ENCODE results near the gene FMN1. TPM values are rescaled to one million over a fixed set of nuclear protein-coding genes. Genes with fewer than 3 reads are reported as not detected.

FMN1 gene
- polyA plus RNA-seq, 1 experiment = 3.7 TPM

DNA sequence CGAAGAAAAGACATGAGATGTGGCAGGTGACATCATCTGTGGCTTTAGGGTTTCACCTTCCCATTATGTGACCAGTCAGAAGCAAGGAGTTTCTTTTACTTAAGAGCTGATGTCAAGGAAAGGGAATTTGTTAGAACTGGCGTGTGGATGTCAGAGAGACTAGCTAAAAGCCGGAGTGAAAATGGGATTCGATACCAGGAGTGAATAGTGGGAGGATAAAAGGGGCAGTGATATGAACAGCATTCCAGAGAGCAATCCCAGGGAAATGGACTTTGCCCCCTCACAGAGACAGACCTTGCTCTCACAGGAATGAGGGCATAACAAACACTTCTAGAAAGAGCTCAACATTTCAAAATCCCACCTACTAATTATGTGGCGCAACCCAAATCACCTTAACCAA lies 5.9 kb upstream of the FMN1 start:
- Histone ChIP-seq H3K9me3 (ENCODE audit: control insufficient read depth, insufficient read depth, low read length) (no peaks in the 10 kb centered on the region), H3K27ac (ENCODE audit: low read depth, low read length) (no peak overlapping the region), H3K4me3 (ENCODE audit: low read depth, low read length) (no peak overlapping the region), H3K27me3 (ENCODE audit: control insufficient read depth, insufficient read depth, low read length) (peaks cover 23% of the 10 kb centered on the region)
- no peak for TF ChIP-seq CTCF (IDR thresholded peaks at IDR 0.05; ENCODE audit: low read depth, low read length)
- DNase-seq (ENCODE audit: low read depth, low spot score) = no peak
- CTCF ChIA-PET = interaction anchor here (1.1 to 1.3 kb wide), 2 partner anchors 16 to 26 kb away, joined by 3 to 7 read pairs; no protein-coding TSS in a partner anchor
- POLR2A ChIA-PET = no interaction called here

- ChIA-PET CTCF (no interaction called here), POLR2A (no interaction called here)
- Histone ChIP-seq H3K27ac (ENCODE audit: low read depth, low read length) (no peak overlapping the region), H3K27me3 (ENCODE audit: control insufficient read depth, insufficient read depth, low read length) (peaks cover 19% of the 10 kb centered on the region), H3K4me3 (ENCODE audit: low read depth, low read length) (no peak overlapping the region), H3K9me3 (ENCODE audit: control insufficient read depth, insufficient read depth, low read length) (no peaks in the 10 kb centered on the region)
- no peak for TF ChIP-seq CTCF (IDR thresholded peaks at IDR 0.05; ENCODE audit: low read depth, low read length)
- DNase-seq (ENCODE audit: low read depth, low spot score) = no peak
Measured at GRCh38 chr15:33198541-33198940, 4.0 kb upstream of the FMN1 start.

- no peak for TF ChIP-seq CTCF (IDR thresholded peaks at IDR 0.05; ENCODE audit: low read depth, low read length)
- no peak for DNase-seq (ENCODE audit: low read depth, low spot score)
- H3K27ac ChIP-seq (ENCODE audit: low read depth, low read length) = no peak overlapping the region
- CTCF ChIA-PET = no interaction called here
- H3K27me3 ChIP-seq (ENCODE audit: control insufficient read depth, insufficient read depth, low read length) = peaks cover 28% of the 10 kb centered on the region
- no peak overlapping the region for H3K4me3 ChIP-seq (ENCODE audit: low read depth, low read length)
- POLR2A ChIA-PET = no interaction called here
- no peaks in the 10 kb centered on the region for H3K9me3 ChIP-seq (ENCODE audit: control insufficient read depth, insufficient read depth, low read length)
Measured at GRCh38 chr15:33197636-33198035, 3.1 kb upstream of the FMN1 start.

DNA sequence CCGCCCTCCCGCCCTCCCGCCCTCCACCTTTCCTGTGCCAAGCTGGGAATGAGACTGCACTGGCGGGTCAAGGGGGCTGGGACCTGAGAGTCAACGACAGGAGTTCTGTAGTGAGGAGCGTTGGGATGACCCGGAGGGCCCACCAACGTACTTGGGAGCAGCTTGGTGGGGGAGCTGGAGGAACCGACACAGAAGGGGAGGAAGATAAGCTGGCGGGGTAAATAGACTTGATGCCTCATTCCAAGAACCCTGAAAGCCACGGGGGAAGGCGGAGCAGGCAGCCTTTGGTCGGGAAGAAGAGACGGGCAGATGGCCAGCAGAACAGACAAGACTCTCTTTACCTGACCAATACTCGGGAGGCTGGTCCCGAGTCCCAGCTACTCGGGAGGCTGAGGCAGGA lies 277 bp downstream of the FMN1 start:
- H3K4me3 ChIP-seq (ENCODE audit: low read depth, low read length) = peak overlapping the region; percentile 50
- no peaks in the 10 kb centered on the region for H3K9me3 ChIP-seq (ENCODE audit: control insufficient read depth, insufficient read depth, low read length)
- H3K27ac ChIP-seq (ENCODE audit: low read depth, low read length) = no peak overlapping the region
- peaks cover 34% of the 10 kb centered on the region for H3K27me3 ChIP-seq (ENCODE audit: control insufficient read depth, insufficient read depth, low read length)
- DNase-seq (ENCODE audit: low read depth, low spot score) = no peak
- CTCF ChIA-PET = interaction anchor here (0.7 to 2.0 kb wide), 4 partner anchors 22 to 108 kb away, joined by 3 to 5 read pairs (median 3); no protein-coding TSS in a partner anchor
- POLR2A ChIA-PET = interaction anchor here (0.6 kb wide), 1 partner anchor 29 kb away, joined by 3 read pairs; no protein-coding TSS in a partner anchor
- TF ChIP-seq CTCF (IDR thresholded peaks at IDR 0.05; ENCODE audit: low read depth, low read length) = no peak

- POLR2A ChIA-PET = no interaction called here
- CTCF ChIA-PET = no interaction called here
Measured at GRCh38 chr15:33191591-33191990, 2.9 kb downstream of the FMN1 start.

More at GRCh38 chr15:33191591-33191990, 2.9 kb downstream of the FMN1 start:
- no peak for DNase-seq (ENCODE audit: low read depth, low spot score)
- H3K9me3 ChIP-seq (ENCODE audit: control insufficient read depth, insufficient read depth, low read length) = no peaks in the 10 kb centered on the region
- H3K27ac ChIP-seq (ENCODE audit: low read depth, low read length) = no peak overlapping the region
- H3K27me3 ChIP-seq (ENCODE audit: control insufficient read depth, insufficient read depth, low read length) = peaks cover 37% of the 10 kb centered on the region
- no peak for TF ChIP-seq CTCF (IDR thresholded peaks at IDR 0.05; ENCODE audit: low read depth, low read length)
- no peak overlapping the region for H3K4me3 ChIP-seq (ENCODE audit: low read depth, low read length)

All from AG04450 (cell line).